GM23338 (cell line): Measurements from ENCODE around the gene HECTD2. TPM values are rescaled to one million over a fixed set of nuclear protein-coding genes. Genes with fewer than 3 reads are reported as not detected.

Experiments used
- ATAC-seq: fragments of 200-7000 bp; cut with Tn5 transposase; 3 replicates; pipeline ENCODE4 v1.9.1; 2020
- DNase-seq: peaks from one replicate; pipeline ENCODE4 v3.0.0-alpha.2; 2015; ENCODE audit warnings: low spot score
- H2AFZ ChIP-seq: fragments of 200-600 bp; sonication (generic); 2 replicates; pipeline ENCODE4 v1.8.0; 2016; ENCODE audit warnings: antibody characterized with exemption, mild to moderate bottlenecking, moderate library complexity
- H3F3A ChIP-seq: fragments of 200-600 bp; sonication (generic); replicated peaks from 2 replicates; pipeline ENCODE4 v1.8.0; 2017; ENCODE audit warnings: antibody characterized with exemption, mixed run types, low read depth
- H3K27ac ChIP-seq: fragments of 200-600 bp; sonication (generic); 2 replicates; pipeline ENCODE4 v1.6.1; 2016; ENCODE audit warnings: low read depth
- H3K27me3 ChIP-seq: fragments of 200-600 bp; sonication (generic); 2 replicates; pipeline ENCODE4 v1.8.0; 2016; ENCODE audit warnings: mild to moderate bottlenecking, mixed run types, moderate library complexity; ENCODE audit not compliant: insufficient read depth
- H3K36me3 ChIP-seq: fragments of 200-600 bp; sonication (generic); 2 replicates; pipeline ENCODE4 v1.8.0; 2016; ENCODE audit warnings: mild to moderate bottlenecking; ENCODE audit not compliant: insufficient read depth
- H3K4me1 ChIP-seq: fragments of 200-600 bp; sonication (generic); 2 replicates; pipeline ENCODE4 v1.8.0; 2016; ENCODE audit warnings: mild to moderate bottlenecking, moderate library complexity; ENCODE audit not compliant: insufficient read depth
- H3K4me2 ChIP-seq: fragments of 200-600 bp; sonication (generic); 2 replicates; pipeline ENCODE4 v1.7.1; 2017; ENCODE audit warnings: mixed run types
- H3K4me3 ChIP-seq: fragments of 200-600 bp; sonication (generic); 2 replicates; pipeline ENCODE4 v1.6.1; 2016; ENCODE audit warnings: mixed run types
- H3K79me2 ChIP-seq: fragments of 200-600 bp; sonication (generic); replicated peaks from 2 replicates; pipeline ENCODE4 v1.8.0; 2017; ENCODE audit warnings: mild to moderate bottlenecking; ENCODE audit not compliant: insufficient read depth
- H3K9me2 ChIP-seq: fragments of 200-600 bp; sonication (generic); 2 replicates; pipeline ENCODE4 v1.8.0; 2017; ENCODE audit not compliant: insufficient read depth
- H4K20me1 ChIP-seq: fragments of 200-600 bp; sonication (generic); replicated peaks from 2 replicates; pipeline ENCODE4 v1.8.0; 2017; ENCODE audit warnings: mild to moderate bottlenecking; ENCODE audit not compliant: insufficient read depth
- H3K27ac Mint-ChIP-seq: 2 replicates; pipeline ENCODE4 v1.8.0; 2020; ENCODE audit warnings: inconsistent platforms, mild to moderate bottlenecking, moderate library complexity, mixed read lengths
- H3K27me3 Mint-ChIP-seq: 3 replicates; pipeline ENCODE4 v1.8.0; 2022; ENCODE audit warnings: low read depth, mild to moderate bottlenecking, moderate library complexity, mixed read lengths, inconsistent platforms; ENCODE audit not compliant: insufficient read depth, poor library complexity
- H3K36me3 Mint-ChIP-seq: 3 replicates; pipeline ENCODE4 v1.8.0; 2021; ENCODE audit warnings: low read depth, mild to moderate bottlenecking, inconsistent platforms, moderate library complexity, mixed read lengths
- H3K4me1 Mint-ChIP-seq: 3 replicates; pipeline ENCODE4 v1.8.0; 2020; ENCODE audit warnings: mild to moderate bottlenecking, inconsistent platforms, mixed read lengths
- H3K4me3 Mint-ChIP-seq: 3 replicates; pipeline ENCODE4 v1.8.0; 2021; ENCODE audit warnings: moderate library complexity, mild to moderate bottlenecking, inconsistent platforms, mixed read lengths
- H3K9me3 Mint-ChIP-seq: 3 replicates; pipeline ENCODE4 v1.8.0; 2020; ENCODE audit warnings: moderate library complexity, mild to moderate bottlenecking, inconsistent platforms, mixed read lengths
- CREB1 ChIP-seq: fragments of 250-450 bp; sonication (Bioruptor Pico); IDR thresholded peaks from 2 replicates; pipeline ENCODE4 v1.5.0; 2020; ENCODE audit warnings: low read depth, mild to moderate bottlenecking, moderate library complexity
- EZH2 ChIP-seq: fragments of 200-600 bp; sonication (generic); IDR thresholded peaks from one replicate; pipeline ENCODE4 v1.8.0; 2017; ENCODE audit warnings: antibody characterized with exemption, mild to moderate bottlenecking, low read depth; ENCODE audit not compliant: unreplicated experiment
- EZH2phosphoT487 ChIP-seq: fragments of 200-600 bp; sonication (generic); IDR thresholded peaks from one replicate; pipeline ENCODE4 v1.8.1; 2018; ENCODE audit warnings: antibody characterized with exemption; ENCODE audit not compliant: unreplicated experiment
- JUNB ChIP-seq: IDR thresholded peaks from one replicate; pipeline ENCODE4 v1.6.1; 2016; ENCODE audit warnings: antibody characterized with exemption; ENCODE audit not compliant: unreplicated experiment
- STAT1 ChIP-seq: IDR thresholded peaks from one replicate; pipeline ENCODE4 v1.6.1; 2016; ENCODE audit warnings: antibody characterized with exemption; ENCODE audit not compliant: unreplicated experiment
- ZNF114 ChIP-seq: fragments of 250-450 bp; sonication (Bioruptor Pico); IDR thresholded peaks from 2 replicates; pipeline ENCODE4 v1.5.0; 2020; ENCODE audit warnings: mild to moderate bottlenecking, moderate library complexity
- ZNF331 ChIP-seq: fragments of 250-450 bp; sonication (Bioruptor Pico); IDR thresholded peaks from 2 replicates; pipeline ENCODE4 v1.5.0; 2020; ENCODE audit warnings: low read depth, mild to moderate bottlenecking, moderate library complexity
- polyA plus RNA-seq: library from polyadenylated mRNA; unstranded; fragments of >200 nt; fragmentation: Nextera tagmentation; extraction: Ambion mirVana; gene quantifications from 2 replicates; pipeline ENCODE4 v1.2.1, GENCODE V29; 2016
- total RNA-seq: library from RNA; depleted of rRNA; stranded (reverse); fragments of >200 nt; shearing (Covaris generic); gene quantifications from 2 replicates; pipeline ENCODE4 v1.2.3, GENCODE V29; 2014
- TF ChIP-seq, protein P1 (sequence below): IDR thresholded peaks from one replicate; pipeline ENCODE4 v1.6.1; 2018; ENCODE audit warnings: antibody characterized with exemption; ENCODE audit not compliant: unreplicated experiment
- TF ChIP-seq, protein P2 (sequence below), 2 experiments: fragments of 200-600 bp in 1 of 2; sonication (generic) in 1 of 2; conservative IDR thresholded peaks; 2 replicates each; pipeline versions ENCODE4 v1.5.1 to v1.6.1; 2016 to 2017; ENCODE audit warnings: antibody characterized with exemption in 2 of 2, low read depth in 2 of 2, mild to moderate bottlenecking in 2 of 2, moderate library complexity in 1 of 2
- TF ChIP-seq, protein P3 (sequence below): IDR thresholded peaks from 2 replicates; pipeline ENCODE4 v1.6.1; 2016; ENCODE audit warnings: antibody characterized with exemption

Gene HECTD2
- total and polyA plus RNA-seq, 2 experiments from 2014 or later = 8.5 to 14.4 TPM

DNA sequence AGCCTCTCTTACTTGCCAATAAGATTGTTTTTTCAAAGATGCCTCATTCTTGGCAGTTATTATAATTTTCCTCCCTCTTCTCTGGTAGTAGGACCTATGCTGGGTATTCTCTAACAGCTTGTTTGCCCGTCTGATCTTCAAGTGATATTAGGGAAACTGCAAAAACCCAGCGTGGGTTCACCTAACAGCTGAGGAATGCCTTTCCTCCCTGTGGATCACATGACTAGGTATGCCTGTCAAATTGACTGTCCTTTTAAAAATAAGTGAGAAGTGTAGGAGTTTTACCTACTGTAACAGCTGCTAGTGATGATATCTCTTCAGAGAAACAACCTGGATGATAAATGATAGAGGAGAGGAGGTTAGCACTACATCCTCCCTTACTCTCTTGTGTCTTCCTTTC lies 22.0 kb downstream of the HECTD2 start:
- Histone ChIP-seq H3K36me3 (no peaks in the 10 kb centered on the region), H3K27me3 (no peaks in the 10 kb centered on the region), H3F3A (no peaks in the 10 kb centered on the region), H3K4me3 (no peak overlapping the region), H3K27ac (no peak overlapping the region), H3K4me2 (no peak overlapping the region), H3K9me2 (no peaks in the 10 kb centered on the region), H3K79me2 (no peaks in the 10 kb centered on the region), H2AFZ (no peak overlapping the region), H4K20me1 (no peaks in the 10 kb centered on the region; the same call in 1 of the 2 replicates), H3K4me1 (no peaks in the 10 kb centered on the region)
- H3K9me3 Mint-ChIP-seq = no peaks in the 10 kb centered on the region
- H3K27ac Mint-ChIP-seq = no peak overlapping the region
- no peaks in the 10 kb centered on the region for H3K27me3 Mint-ChIP-seq
- TF ChIP-seq ZNF114 (CRISPR knock-in tag) (no peak), EZH2phosphoT487 (no peak), EZH2 (no peak), CREB1 (no peak)
- TF ChIP-seq, protein P1, sequence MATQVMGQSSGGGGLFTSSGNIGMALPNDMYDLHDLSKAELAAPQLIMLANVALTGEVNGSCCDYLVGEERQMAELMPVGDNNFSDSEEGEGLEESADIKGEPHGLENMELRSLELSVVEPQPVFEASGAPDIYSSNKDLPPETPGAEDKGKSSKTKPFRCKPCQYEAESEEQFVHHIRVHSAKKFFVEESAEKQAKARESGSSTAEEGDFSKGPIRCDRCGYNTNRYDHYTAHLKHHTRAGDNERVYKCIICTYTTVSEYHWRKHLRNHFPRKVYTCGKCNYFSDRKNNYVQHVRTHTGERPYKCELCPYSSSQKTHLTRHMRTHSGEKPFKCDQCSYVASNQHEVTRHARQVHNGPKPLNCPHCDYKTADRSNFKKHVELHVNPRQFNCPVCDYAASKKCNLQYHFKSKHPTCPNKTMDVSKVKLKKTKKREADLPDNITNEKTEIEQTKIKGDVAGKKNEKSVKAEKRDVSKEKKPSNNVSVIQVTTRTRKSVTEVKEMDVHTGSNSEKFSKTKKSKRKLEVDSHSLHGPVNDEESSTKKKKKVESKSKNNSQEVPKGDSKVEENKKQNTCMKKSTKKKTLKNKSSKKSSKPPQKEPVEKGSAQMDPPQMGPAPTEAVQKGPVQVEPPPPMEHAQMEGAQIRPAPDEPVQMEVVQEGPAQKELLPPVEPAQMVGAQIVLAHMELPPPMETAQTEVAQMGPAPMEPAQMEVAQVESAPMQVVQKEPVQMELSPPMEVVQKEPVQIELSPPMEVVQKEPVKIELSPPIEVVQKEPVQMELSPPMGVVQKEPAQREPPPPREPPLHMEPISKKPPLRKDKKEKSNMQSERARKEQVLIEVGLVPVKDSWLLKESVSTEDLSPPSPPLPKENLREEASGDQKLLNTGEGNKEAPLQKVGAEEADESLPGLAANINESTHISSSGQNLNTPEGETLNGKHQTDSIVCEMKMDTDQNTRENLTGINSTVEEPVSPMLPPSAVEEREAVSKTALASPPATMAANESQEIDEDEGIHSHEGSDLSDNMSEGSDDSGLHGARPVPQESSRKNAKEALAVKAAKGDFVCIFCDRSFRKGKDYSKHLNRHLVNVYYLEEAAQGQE = no peak
- TF ChIP-seq, protein P2, sequence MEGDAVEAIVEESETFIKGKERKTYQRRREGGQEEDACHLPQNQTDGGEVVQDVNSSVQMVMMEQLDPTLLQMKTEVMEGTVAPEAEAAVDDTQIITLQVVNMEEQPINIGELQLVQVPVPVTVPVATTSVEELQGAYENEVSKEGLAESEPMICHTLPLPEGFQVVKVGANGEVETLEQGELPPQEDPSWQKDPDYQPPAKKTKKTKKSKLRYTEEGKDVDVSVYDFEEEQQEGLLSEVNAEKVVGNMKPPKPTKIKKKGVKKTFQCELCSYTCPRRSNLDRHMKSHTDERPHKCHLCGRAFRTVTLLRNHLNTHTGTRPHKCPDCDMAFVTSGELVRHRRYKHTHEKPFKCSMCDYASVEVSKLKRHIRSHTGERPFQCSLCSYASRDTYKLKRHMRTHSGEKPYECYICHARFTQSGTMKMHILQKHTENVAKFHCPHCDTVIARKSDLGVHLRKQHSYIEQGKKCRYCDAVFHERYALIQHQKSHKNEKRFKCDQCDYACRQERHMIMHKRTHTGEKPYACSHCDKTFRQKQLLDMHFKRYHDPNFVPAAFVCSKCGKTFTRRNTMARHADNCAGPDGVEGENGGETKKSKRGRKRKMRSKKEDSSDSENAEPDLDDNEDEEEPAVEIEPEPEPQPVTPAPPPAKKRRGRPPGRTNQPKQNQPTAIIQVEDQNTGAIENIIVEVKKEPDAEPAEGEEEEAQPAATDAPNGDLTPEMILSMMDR (conservative IDR thresholded peaks at IDR 0.05; ENCODE audit: low read depth in 2 of 2) = no peak
- no peak overlapping the region for H3K4me3 Mint-ChIP-seq
- peaks cover 1% of the 10 kb centered on the region; the same call in 2 of the 3 replicates for H3K36me3 Mint-ChIP-seq
- H3K4me1 Mint-ChIP-seq = no peaks in the 10 kb centered on the region
- DNase-seq = no peak
- ATAC-seq = no peak

DNA sequence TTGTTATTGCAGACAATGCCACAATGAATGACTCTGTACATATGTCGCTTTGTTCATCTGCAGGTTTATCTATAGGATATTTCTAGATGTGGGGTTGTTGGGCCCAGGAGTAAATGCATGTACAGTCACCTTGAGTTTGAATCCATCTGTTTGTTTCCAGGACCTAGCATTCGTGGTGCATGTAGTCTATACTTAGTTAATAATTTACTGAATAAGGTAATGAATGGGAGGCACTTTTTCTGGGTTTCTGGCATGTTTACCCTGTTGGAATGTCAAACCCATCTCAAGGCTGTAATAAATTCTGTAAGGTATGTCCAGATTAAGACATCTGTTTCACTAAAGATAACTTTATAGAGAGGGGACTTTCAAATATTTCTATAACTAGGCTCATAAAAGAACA lies 23.5 kb downstream of the HECTD2 start:
- Histone ChIP-seq H3F3A (no peaks in the 10 kb centered on the region), H3K9me2 (no peaks in the 10 kb centered on the region), H3K4me2 (no peak overlapping the region), H3K27me3 (no peaks in the 10 kb centered on the region), H4K20me1 (no peaks in the 10 kb centered on the region; the same call in 1 of the 2 replicates), H3K27ac (no peak overlapping the region), H3K36me3 (peaks cover 7% of the 10 kb centered on the region; the same call in 1 of the 2 replicates), H3K79me2 (no peaks in the 10 kb centered on the region), H3K4me1 (no peaks in the 10 kb centered on the region), H2AFZ (no peak overlapping the region), H3K4me3 (no peak overlapping the region)
- peaks cover 11% of the 10 kb centered on the region; the same call in 2 of the 3 replicates for H3K36me3 Mint-ChIP-seq
- no peak overlapping the region for H3K4me3 Mint-ChIP-seq
- ATAC-seq (no peak), DNase-seq (no peak)
- H3K27ac Mint-ChIP-seq = no peak overlapping the region
- peaks cover 2% of the 10 kb centered on the region; the same call in 1 of the 3 replicates for H3K9me3 Mint-ChIP-seq
- H3K27me3 Mint-ChIP-seq = no peaks in the 10 kb centered on the region
- no peaks in the 10 kb centered on the region for H3K4me1 Mint-ChIP-seq
- TF ChIP-seq, protein P3, sequence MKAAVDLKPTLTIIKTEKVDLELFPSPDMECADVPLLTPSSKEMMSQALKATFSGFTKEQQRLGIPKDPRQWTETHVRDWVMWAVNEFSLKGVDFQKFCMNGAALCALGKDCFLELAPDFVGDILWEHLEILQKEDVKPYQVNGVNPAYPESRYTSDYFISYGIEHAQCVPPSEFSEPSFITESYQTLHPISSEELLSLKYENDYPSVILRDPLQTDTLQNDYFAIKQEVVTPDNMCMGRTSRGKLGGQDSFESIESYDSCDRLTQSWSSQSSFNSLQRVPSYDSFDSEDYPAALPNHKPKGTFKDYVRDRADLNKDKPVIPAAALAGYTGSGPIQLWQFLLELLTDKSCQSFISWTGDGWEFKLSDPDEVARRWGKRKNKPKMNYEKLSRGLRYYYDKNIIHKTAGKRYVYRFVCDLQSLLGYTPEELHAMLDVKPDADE = no peak
- TF ChIP-seq STAT1 = no peak
- TF ChIP-seq ZNF114 (CRISPR knock-in tag) = no peak
- TF ChIP-seq ZNF331 = no peak
- no peak for TF ChIP-seq JUNB
- TF ChIP-seq, protein P2 (conservative IDR thresholded peaks at IDR 0.05; ENCODE audit: low read depth in 2 of 2) = no peak
